Measurements from ENCODE around the gene PHLDB3.

Gene PHLDB3

GRCh38 chr19:43467730-43468129 is 36.8 kb downstream of the PHLDB3 start:
- TF ChIP-seq, protein P1, sequence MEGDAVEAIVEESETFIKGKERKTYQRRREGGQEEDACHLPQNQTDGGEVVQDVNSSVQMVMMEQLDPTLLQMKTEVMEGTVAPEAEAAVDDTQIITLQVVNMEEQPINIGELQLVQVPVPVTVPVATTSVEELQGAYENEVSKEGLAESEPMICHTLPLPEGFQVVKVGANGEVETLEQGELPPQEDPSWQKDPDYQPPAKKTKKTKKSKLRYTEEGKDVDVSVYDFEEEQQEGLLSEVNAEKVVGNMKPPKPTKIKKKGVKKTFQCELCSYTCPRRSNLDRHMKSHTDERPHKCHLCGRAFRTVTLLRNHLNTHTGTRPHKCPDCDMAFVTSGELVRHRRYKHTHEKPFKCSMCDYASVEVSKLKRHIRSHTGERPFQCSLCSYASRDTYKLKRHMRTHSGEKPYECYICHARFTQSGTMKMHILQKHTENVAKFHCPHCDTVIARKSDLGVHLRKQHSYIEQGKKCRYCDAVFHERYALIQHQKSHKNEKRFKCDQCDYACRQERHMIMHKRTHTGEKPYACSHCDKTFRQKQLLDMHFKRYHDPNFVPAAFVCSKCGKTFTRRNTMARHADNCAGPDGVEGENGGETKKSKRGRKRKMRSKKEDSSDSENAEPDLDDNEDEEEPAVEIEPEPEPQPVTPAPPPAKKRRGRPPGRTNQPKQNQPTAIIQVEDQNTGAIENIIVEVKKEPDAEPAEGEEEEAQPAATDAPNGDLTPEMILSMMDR (IDR thresholded peaks at IDR 0.05; ENCODE audit: low read depth, low read length), result no peak
- no peak for DNase-seq (ENCODE audit: extremely low read depth, low read depth)

DNA sequence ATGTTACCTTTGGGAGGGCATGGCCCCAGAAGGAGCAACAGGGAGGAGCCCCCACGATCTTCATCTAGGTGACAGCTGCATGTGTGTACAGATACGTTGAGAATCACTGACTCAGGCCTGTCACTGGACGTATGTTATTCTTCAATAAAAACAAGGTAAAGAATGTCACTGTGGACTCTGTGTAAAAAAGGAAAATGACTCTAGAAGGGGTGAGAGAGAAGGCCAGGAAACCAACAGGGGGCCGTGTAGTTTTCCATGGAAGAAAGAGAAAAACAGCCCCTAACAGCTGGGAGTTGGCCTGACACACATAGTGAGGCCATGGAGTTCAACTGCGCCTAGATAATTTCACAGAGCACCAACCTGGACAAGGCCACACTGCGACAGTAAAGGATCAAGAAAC is 37.3 kb downstream of the PHLDB3 start:
- TF ChIP-seq, protein P1 (IDR thresholded peaks at IDR 0.05; ENCODE audit: low read depth, low read length), result no peak
- DNase-seq (ENCODE audit: extremely low read depth, low read depth), result no peak

- TF ChIP-seq, protein P1 (IDR thresholded peaks at IDR 0.05; ENCODE audit: low read depth, low read length), result no peak
- DNase-seq (ENCODE audit: extremely low read depth, low read depth), result no peak
These were observed 37.8 kb downstream of the PHLDB3 start for GRCh38 chr19:43466793-43467192.

DNA sequence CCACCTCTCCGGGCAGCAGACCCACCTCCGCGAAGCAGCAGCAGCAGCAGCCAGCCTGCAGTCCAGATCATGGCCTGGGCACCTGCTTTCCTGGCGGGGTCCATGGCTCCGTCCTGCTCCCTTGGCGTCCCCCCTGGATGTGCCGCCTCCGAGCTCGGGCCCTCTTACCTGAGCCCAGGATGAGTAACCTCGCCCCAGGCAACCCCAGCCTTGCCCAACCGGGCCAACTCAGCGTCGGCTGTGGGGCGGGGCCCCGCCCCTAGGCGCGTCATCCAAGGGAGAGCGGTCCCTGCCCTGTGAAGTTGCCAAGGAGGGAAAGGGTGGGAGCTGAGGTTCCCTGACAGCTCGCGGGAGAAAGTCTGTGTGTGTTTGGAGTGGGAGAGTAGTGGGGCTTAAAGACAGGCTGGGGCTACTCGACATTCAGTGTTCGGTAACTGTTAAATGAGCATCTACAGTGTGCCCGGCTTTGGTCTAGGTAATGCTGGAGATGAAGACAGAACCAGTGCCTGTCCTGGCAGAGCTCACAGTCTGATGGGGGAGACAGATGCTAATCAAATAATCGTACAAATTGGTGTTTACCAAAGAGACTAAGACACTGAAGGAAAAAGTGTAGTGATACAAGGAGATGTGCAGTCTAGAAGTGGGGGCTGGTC is 39.0 kb downstream of the PHLDB3 start, which contains the start of gene LYPD3:
LYPD3 (minus strand) TSS at position 141 of the 653 bp plus-strand sequence; CDS start at position 104, 37 bp downstream.
- DNase-seq (ENCODE audit: extremely low read depth, low read depth), result no peak
- TF ChIP-seq, protein P1 (IDR thresholded peaks at IDR 0.05; ENCODE audit: low read depth, low read length), result no peak

DNA sequence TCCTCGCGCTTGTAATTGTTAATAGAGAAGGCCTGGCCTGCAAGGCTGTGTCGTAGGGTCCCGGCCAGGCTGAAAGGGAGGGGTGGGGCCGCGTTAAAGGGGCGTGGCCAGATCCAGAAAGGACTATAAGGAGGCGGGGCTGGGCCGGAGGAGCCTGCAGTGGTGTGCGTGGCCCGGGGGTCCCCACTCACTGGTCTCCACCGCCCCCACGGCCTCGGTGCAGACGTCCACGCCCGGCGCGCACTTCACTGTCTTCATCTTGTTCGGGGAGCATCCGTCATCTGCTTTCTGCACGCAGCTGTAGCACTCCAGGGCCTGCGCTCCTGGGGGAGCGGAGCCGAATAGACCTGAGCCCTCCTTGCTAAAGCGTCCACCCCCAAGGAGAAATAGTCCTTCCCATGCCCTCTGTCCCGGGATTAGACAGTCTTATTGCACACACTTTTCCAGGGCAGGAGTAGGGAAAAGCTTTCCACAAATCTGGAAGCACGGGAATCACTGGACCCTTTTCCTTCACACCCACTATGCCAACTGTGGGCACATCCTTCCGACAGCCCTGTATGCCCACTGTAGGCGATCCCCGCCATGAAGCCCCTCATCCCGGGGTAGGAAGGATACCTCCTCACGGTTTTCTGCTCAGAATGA is 40.3 kb downstream of the PHLDB3 start:
- DNase-seq (ENCODE audit: extremely low read depth, low read depth), result no peak
- TF ChIP-seq, protein P1 (IDR thresholded peaks at IDR 0.05; ENCODE audit: low read depth, low read length), result no peak

DNA sequence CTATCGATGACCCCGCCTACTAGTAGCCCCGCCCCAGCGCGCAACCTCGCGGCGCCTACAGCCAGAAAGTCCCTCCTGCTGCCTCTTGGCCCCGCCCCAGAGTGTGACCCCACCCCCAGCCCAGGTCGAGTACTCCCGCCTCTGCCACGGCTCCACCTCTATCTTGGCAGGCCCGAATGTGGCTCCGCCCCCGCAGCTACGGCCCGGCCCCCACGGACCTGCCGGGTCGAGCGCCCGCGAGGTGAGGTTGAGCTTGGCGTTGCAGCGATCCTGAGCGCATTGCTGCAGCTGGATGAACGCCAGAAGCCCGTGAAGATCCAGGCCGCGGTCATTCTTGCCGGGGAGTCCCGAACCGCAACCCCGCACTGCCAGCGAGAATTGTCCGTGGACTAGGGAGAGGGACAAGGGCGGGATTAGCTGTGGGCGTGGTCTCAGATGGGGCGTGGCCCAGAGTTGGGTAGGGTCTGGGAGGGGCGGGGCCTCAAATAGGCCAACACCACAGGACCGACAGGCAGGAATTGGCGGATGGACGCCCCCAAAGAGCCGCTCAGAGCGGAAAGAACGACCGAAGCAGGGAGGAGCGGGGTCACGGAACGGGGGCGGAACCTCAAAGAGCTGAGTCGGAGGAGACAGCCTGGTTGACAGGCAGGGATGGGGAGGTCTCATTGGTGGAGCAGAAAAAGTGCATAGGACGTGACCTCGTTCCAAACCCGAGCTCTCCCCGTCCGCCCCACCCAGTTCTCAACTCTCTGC is 41.0 kb downstream of the PHLDB3 start:
- TF ChIP-seq, protein P1 (IDR thresholded peaks at IDR 0.05; ENCODE audit: low read depth, low read length), result no peak

More for the DNA sequence above, 41.0 kb downstream of the PHLDB3 start:
- DNase-seq (ENCODE audit: extremely low read depth, low read depth), result peak; percentile 84
